ENCODE measurements around the gene ZNF467.
A peak's percentile ranks its signal among the peaks of the same experiment; 100 is the strongest.

Gene ZNF467

GRCh38 chr7:149779502-149779805, 6.1 kb upstream of the ZNF467 start:
- peaks cover 5 to 48% of the 10 kb centered on the region in 2 donors for H3K4me1 ChIP-seq (ENCODE audit: control insufficient read depth in 2 of 2, insufficient read depth in 1 of 2, low read depth in 1 of 2, low read length in 2 of 2)
- H3K23ac ChIP-seq (ENCODE audit: low read depth, low read length, poor library complexity), result peak overlapping the region; percentile 28
- no peak overlapping the region for H3K4me3 ChIP-seq (ENCODE audit: low read length in 2 of 2)
- H3K9me3 ChIP-seq (replicated peaks in 1 of 2; ENCODE audit: control insufficient read depth in 2 of 2, insufficient read depth in 1 of 2, low read depth in 1 of 2, low read length in 2 of 2), result no peaks in the 10 kb centered on the region
- H3K4ac ChIP-seq (ENCODE audit: low read length), result no peak overlapping the region
- peak overlapping the region; percentile 77 for H2AK5ac ChIP-seq (ENCODE audit: low read depth, low read length)
- no peak overlapping the region for H2AFZ ChIP-seq (ENCODE audit: low read length)
- peak overlapping the region; percentile 65 for H3K18ac ChIP-seq (ENCODE audit: low read length)
- no peaks in the 10 kb centered on the region for H3K79me1 ChIP-seq (ENCODE audit: low read depth, low read length)
- no peak overlapping the region for H3K27ac ChIP-seq (replicated peaks; ENCODE audit: low read length)
- H2BK15ac ChIP-seq (ENCODE audit: low read length), result no peak overlapping the region
- peak overlapping the region; percentile 48 for H2BK5ac ChIP-seq (ENCODE audit: low read length)
- no CpG with 5 or more reads among the region's 4 CpGs for WGBS, 2 donors (ENCODE audit: extremely low coverage in 2 of 2, insufficient read length in 2 of 2, insufficient replicate concordance in 1 of 2)
- no peaks in the 10 kb centered on the region for H3K36me3 ChIP-seq (replicated peaks in 1 of 2; ENCODE audit: control insufficient read depth in 2 of 2, insufficient read depth in 2 of 2, low read length in 2 of 2)
- H3K14ac ChIP-seq (ENCODE audit: low read length), result no peak overlapping the region
- H4K91ac ChIP-seq (ENCODE audit: low read depth, low read length, poor library complexity), result no peak overlapping the region
- no peak overlapping the region for H3K4me2 ChIP-seq (ENCODE audit: insufficient read depth, low read length, poor library complexity, severe bottlenecking)
- H4K8ac ChIP-seq (ENCODE audit: low read depth, low read length), result no peak overlapping the region
- DNase-seq (ENCODE audit: low spot score), result no peak
- H3K27me3 ChIP-seq (ENCODE audit: control insufficient read depth in 3 of 3, insufficient read depth in 3 of 3, low read depth in 1 of 3, low read length in 3 of 3), result peaks cover 0 to 9% (median 0%) of the 10 kb centered on the region in 3 experiments
- H3K9ac ChIP-seq (ENCODE audit: low read depth, low read length, poor library complexity), result no peak overlapping the region
- no peak overlapping the region for H2BK12ac ChIP-seq (ENCODE audit: low read length)
- H2BK120ac ChIP-seq (ENCODE audit: low read depth, low read length), result no peak overlapping the region

- Histone ChIP-seq H2AK5ac (ENCODE audit: low read depth, low read length) (peak overlapping the region; percentile 85), H3K27ac (replicated peaks; ENCODE audit: low read length) (no peak overlapping the region), H3K18ac (ENCODE audit: low read length) (peak overlapping the region; percentile 65)
These were observed 5.5 kb upstream of the ZNF467 start for GRCh38 chr7:149778696-149779501.

GRCh38 chr7:149778327-149778637, 4.9 kb upstream of the ZNF467 start:
- Histone ChIP-seq H4K91ac (ENCODE audit: low read depth, low read length, poor library complexity) (no peak overlapping the region), H3K4me2 (ENCODE audit: insufficient read depth, low read length, poor library complexity, severe bottlenecking) (no peak overlapping the region), H3K79me1 (ENCODE audit: low read depth, low read length) (no peaks in the 10 kb centered on the region), H2BK12ac (ENCODE audit: low read length) (peak overlapping the region; percentile 0), H3K4me1 (ENCODE audit: control insufficient read depth in 2 of 2, insufficient read depth in 1 of 2, low read depth in 1 of 2, low read length in 2 of 2) (peaks cover 6 to 48% of the 10 kb centered on the region in 2 donors), H3K27ac (replicated peaks; ENCODE audit: low read length) (no peak overlapping the region), H2BK15ac (ENCODE audit: low read length) (no peak overlapping the region), H3K14ac (ENCODE audit: low read length) (no peak overlapping the region), H3K4me3 (ENCODE audit: low read length in 2 of 2) (no peak overlapping the region), H2BK5ac (ENCODE audit: low read length) (no peak overlapping the region), H3K23ac (ENCODE audit: low read depth, low read length, poor library complexity) (no peak overlapping the region), H3K9me3 (replicated peaks in 1 of 2; ENCODE audit: control insufficient read depth in 2 of 2, insufficient read depth in 1 of 2, low read depth in 1 of 2, low read length in 2 of 2) (no peaks in the 10 kb centered on the region), H3K27me3 (ENCODE audit: control insufficient read depth in 3 of 3, insufficient read depth in 3 of 3, low read depth in 1 of 3, low read length in 3 of 3) (peaks cover 0 to 16% (median 0%) of the 10 kb centered on the region in 3 experiments), H3K9ac (ENCODE audit: low read depth, low read length, poor library complexity) (no peak overlapping the region), H4K8ac (ENCODE audit: low read depth, low read length) (no peak overlapping the region), H3K18ac (ENCODE audit: low read length) (no peak overlapping the region), H3K4ac (ENCODE audit: low read length) (no peak overlapping the region), H2BK120ac (ENCODE audit: low read depth, low read length) (no peak overlapping the region), H2AFZ (ENCODE audit: low read length) (peak overlapping the region; percentile 41), H2AK5ac (ENCODE audit: low read depth, low read length) (peak overlapping the region; percentile 30), H3K36me3 (replicated peaks in 1 of 2; ENCODE audit: control insufficient read depth in 2 of 2, insufficient read depth in 2 of 2, low read length in 2 of 2) (no peaks in the 10 kb centered on the region)
- WGBS, 2 donors (ENCODE audit: extremely low coverage in 2 of 2, insufficient read length in 2 of 2, insufficient replicate concordance in 1 of 2), result no CpG with 5 or more reads among the region's 5 CpGs
- DNase-seq (ENCODE audit: low spot score), result no peak

More at GRCh38 chr7:149778696-149779501, 5.5 kb upstream of the ZNF467 start:
- H2BK5ac ChIP-seq (ENCODE audit: low read length), result no peak overlapping the region
- H3K79me1 ChIP-seq (ENCODE audit: low read depth, low read length), result no peaks in the 10 kb centered on the region
- no peak overlapping the region for H3K23ac ChIP-seq (ENCODE audit: low read depth, low read length, poor library complexity)
- H2BK15ac ChIP-seq (ENCODE audit: low read length), result peak overlapping the region; percentile 43
- H2AFZ ChIP-seq (ENCODE audit: low read length), result peak overlapping the region; percentile 41
- peaks cover 8 to 52% of the 10 kb centered on the region in 2 donors for H3K4me1 ChIP-seq (ENCODE audit: control insufficient read depth in 2 of 2, insufficient read depth in 1 of 2, low read depth in 1 of 2, low read length in 2 of 2)
- no CpG with 5 or more reads among the region's 11 CpGs for WGBS, 2 donors (ENCODE audit: extremely low coverage in 2 of 2, insufficient read length in 2 of 2, insufficient replicate concordance in 1 of 2)
- H3K4ac ChIP-seq (ENCODE audit: low read length), result no peak overlapping the region
- H3K4me2 ChIP-seq (ENCODE audit: insufficient read depth, low read length, poor library complexity, severe bottlenecking), result no peak overlapping the region
- no peak overlapping the region for H4K91ac ChIP-seq (ENCODE audit: low read depth, low read length, poor library complexity)
- H2BK120ac ChIP-seq (ENCODE audit: low read depth, low read length), result peak overlapping the region; percentile 64
- H4K8ac ChIP-seq (ENCODE audit: low read depth, low read length), result no peak overlapping the region
- no peaks in the 10 kb centered on the region for H3K9me3 ChIP-seq (replicated peaks in 1 of 2; ENCODE audit: control insufficient read depth in 2 of 2, insufficient read depth in 1 of 2, low read depth in 1 of 2, low read length in 2 of 2)
- H3K36me3 ChIP-seq (replicated peaks in 1 of 2; ENCODE audit: control insufficient read depth in 2 of 2, insufficient read depth in 2 of 2, low read length in 2 of 2), result no peaks in the 10 kb centered on the region
- H3K4me3 ChIP-seq (ENCODE audit: low read length in 2 of 2), result no peak overlapping the region
- no peak overlapping the region for H3K14ac ChIP-seq (ENCODE audit: low read length)
- no peak overlapping the region for H2BK12ac ChIP-seq (ENCODE audit: low read length)
- peaks cover 0 to 13% (median 0%) of the 10 kb centered on the region in 3 experiments for H3K27me3 ChIP-seq (ENCODE audit: control insufficient read depth in 3 of 3, insufficient read depth in 3 of 3, low read depth in 1 of 3, low read length in 3 of 3)
- peak overlapping the region; percentile 55 for H3K9ac ChIP-seq (ENCODE audit: low read depth, low read length, poor library complexity)
- DNase-seq (ENCODE audit: low spot score), result no peak

GRCh38 chr7:149777551-149778326, 4.4 kb upstream of the ZNF467 start:
- H3K23ac ChIP-seq (ENCODE audit: low read depth, low read length, poor library complexity), result peak overlapping the region; percentile 35
- no peaks in the 10 kb centered on the region for H3K79me1 ChIP-seq (ENCODE audit: low read depth, low read length)
- H2AFZ ChIP-seq (ENCODE audit: low read length), result no peak overlapping the region
- H3K4me1 ChIP-seq (ENCODE audit: control insufficient read depth in 2 of 2, insufficient read depth in 1 of 2, low read depth in 1 of 2, low read length in 2 of 2), result peaks cover 5 to 49% of the 10 kb centered on the region in 2 donors
- H3K27me3 ChIP-seq (ENCODE audit: control insufficient read depth in 3 of 3, insufficient read depth in 3 of 3, low read depth in 1 of 3, low read length in 3 of 3), result peaks cover 0 to 16% (median 0%) of the 10 kb centered on the region in 3 experiments
- H3K9me3 ChIP-seq (replicated peaks in 1 of 2; ENCODE audit: control insufficient read depth in 2 of 2, insufficient read depth in 1 of 2, low read depth in 1 of 2, low read length in 2 of 2), result no peaks in the 10 kb centered on the region
- H2BK15ac ChIP-seq (ENCODE audit: low read length), result peak overlapping the region; percentile 27
- H3K4me3 ChIP-seq (ENCODE audit: low read length in 2 of 2), result no peak overlapping the region
- H3K4me2 ChIP-seq (ENCODE audit: insufficient read depth, low read length, poor library complexity, severe bottlenecking), result no peak overlapping the region
- peak overlapping the region; percentile 36 for H2BK120ac ChIP-seq (ENCODE audit: low read depth, low read length)
- DNase-seq (ENCODE audit: low spot score), result no peak
- H4K8ac ChIP-seq (ENCODE audit: low read depth, low read length), result no peak overlapping the region
- H2BK5ac ChIP-seq (ENCODE audit: low read length), result no peak overlapping the region
- H3K18ac ChIP-seq (ENCODE audit: low read length), result peak overlapping the region; percentile 86
- H4K91ac ChIP-seq (ENCODE audit: low read depth, low read length, poor library complexity), result no peak overlapping the region
- WGBS, 2 donors (ENCODE audit: extremely low coverage in 2 of 2, insufficient read length in 2 of 2, insufficient replicate concordance in 1 of 2), result no CpG with 5 or more reads among the region's 19 CpGs
- H3K14ac ChIP-seq (ENCODE audit: low read length), result no peak overlapping the region
- H2AK5ac ChIP-seq (ENCODE audit: low read depth, low read length), result peak overlapping the region; percentile 30
- H3K4ac ChIP-seq (ENCODE audit: low read length), result peak overlapping the region; percentile 17
- H2BK12ac ChIP-seq (ENCODE audit: low read length), result peak overlapping the region; percentile 0
- H3K27ac ChIP-seq (replicated peaks; ENCODE audit: low read length), result no peak overlapping the region
- H3K9ac ChIP-seq (ENCODE audit: low read depth, low read length, poor library complexity), result no peak overlapping the region
- H3K36me3 ChIP-seq (replicated peaks in 1 of 2; ENCODE audit: control insufficient read depth in 2 of 2, insufficient read depth in 2 of 2, low read length in 2 of 2), result no peaks in the 10 kb centered on the region
